SK-N-SH (cell line): ENCODE measurements around the gene PFDN1. TPM values are rescaled to one million over a fixed set of nuclear protein-coding genes. Genes with fewer than 3 reads are reported as not detected.

Experiments used
- CTCF ChIA-PET: fragments of 300-600, 350-600 bp; formaldehyde crosslinking; extraction: SDS; loops from one replicate; lab custom pipeline; 2021; lab: Yijun Ruan, JAX
- POLR2A ChIA-PET: fragments of 350-600 bp; sonication (Branson Sonifier 250); formaldehyde crosslinking; extraction: SDS; loops from one replicate; lab custom pipeline; 2020; ENCODE audit warnings: antibody characterized with exemption, inconsistent platforms; lab: Yijun Ruan, JAX
- DNase-seq: peaks from one replicate; pipeline ENCODE4 v3.0.0; 2012
- H2AFZ ChIP-seq: fragments of 200-600 bp; sonication (generic); 2 replicates; pipeline ENCODE4 v1.8.1; 2016; ENCODE audit warnings: antibody characterized with exemption, mild to moderate bottlenecking, low read depth
- H3F3A ChIP-seq: fragments of 200-600 bp; sonication (generic); replicated peaks from 2 replicates; pipeline ENCODE3; 2016; ENCODE audit warnings: antibody characterized with exemption, mild to moderate bottlenecking; ENCODE audit not compliant: insufficient read depth
- H3K27ac ChIP-seq, 2 experiments: fragments of 200-500 bp in 1 of 2; fragments of 200-600 bp in 1 of 2; sonication (Bioruptor generic) in 1 of 2; sonication (generic), shearing (Covaris generic) in 1 of 2; 2 replicates each; pipeline versions ENCODE4 v1.5.1 to v1.6.1; 2014 to 2016; ENCODE audit warnings: low read depth in 2 of 2, inconsistent platforms in 1 of 2, low read length in 1 of 2, mild to moderate bottlenecking in 1 of 2, mixed read lengths in 1 of 2
- H3K27me3 ChIP-seq: fragments of 200-600 bp; sonication (generic), shearing (Covaris generic); 2 replicates; pipeline ENCODE4 v1.6.1; 2016; ENCODE audit warnings: mixed run types; ENCODE audit not compliant: insufficient read depth
- H3K36me3 ChIP-seq, 2 experiments: fragments of 200-500 bp in 1 of 2; fragments of 200-600 bp in 1 of 2; sonication (Bioruptor generic) in 1 of 2; sonication (generic) in 1 of 2; replicated peaks in 1 of 2; 2 replicates each; pipeline versions ENCODE3 to v1.5.1; 2014 to 2016; ENCODE audit warnings: low read length in 1 of 2, mild to moderate bottlenecking in 1 of 2; ENCODE audit not compliant: insufficient read depth in 2 of 2, control insufficient read depth in 1 of 2
- H3K4me1 ChIP-seq, 2 experiments: fragments of 200-500 bp in 1 of 2; fragments of 200-600 bp in 1 of 2; sonication (Bioruptor generic) in 1 of 2; sonication (generic), shearing (Covaris generic) in 1 of 2; 2 replicates each; pipeline versions ENCODE4 v1.5.1 to v1.6.1; 2014 to 2016; ENCODE audit warnings: low read depth in 1 of 2, low read length in 1 of 2, mixed run types in 1 of 2; ENCODE audit not compliant: insufficient read depth in 2 of 2, control insufficient read depth in 1 of 2
- H3K4me2 ChIP-seq: fragments of 200-600 bp; sonication (generic), shearing (Covaris generic); 2 replicates; pipeline ENCODE4 v1.6.1; 2017; ENCODE audit warnings: mixed run types
- H3K4me3 ChIP-seq, 2 experiments: fragments of 200-500 bp in 1 of 2; fragments of 200-600 bp in 1 of 2; sonication (Bioruptor generic) in 1 of 2; sonication (generic), shearing (Covaris generic) in 1 of 2; 2 replicates each; pipeline versions ENCODE4 v1.5.1 to v1.8.1; 2014 to 2016; ENCODE audit warnings: low read depth in 2 of 2, inconsistent platforms in 1 of 2, low read length in 1 of 2, mild to moderate bottlenecking in 1 of 2, mixed read lengths in 1 of 2, moderate library complexity in 1 of 2
- H3K79me2 ChIP-seq: fragments of 200-600 bp; sonication (generic); 2 replicates; pipeline ENCODE4 v1.8.1; 2017; ENCODE audit warnings: mild to moderate bottlenecking; ENCODE audit not compliant: insufficient read depth
- H3K9ac ChIP-seq: fragments of 200-600 bp; sonication (generic); 2 replicates; pipeline ENCODE4 v1.6.1; 2017; ENCODE audit warnings: mixed run types
- H3K9me2 ChIP-seq: fragments of 200-600 bp; sonication (generic); 2 replicates; pipeline ENCODE4 v1.6.1; 2017; ENCODE audit warnings: mixed run types
- H3K9me3 ChIP-seq: fragments of 200-600 bp; sonication (generic); 2 replicates; pipeline ENCODE4 v1.6.1; 2017; ENCODE audit warnings: mixed run types, mild to moderate bottlenecking, moderate library complexity
- H4K20me1 ChIP-seq: fragments of 200-600 bp; sonication (generic); 2 replicates; pipeline ENCODE4 v1.6.1; 2017; ENCODE audit warnings: mild to moderate bottlenecking, mixed run types; ENCODE audit not compliant: insufficient read depth
- CHD2 ChIP-seq: fragments of 150-350 bp; IDR thresholded peaks from 2 replicates; pipeline ENCODE4 v1.6.1; 2018; ENCODE audit warnings: low read length; ENCODE audit not compliant: partially characterized antibody
- EZH2phosphoT487 ChIP-seq: fragments of 200-600 bp; sonication (generic); IDR thresholded peaks from 2 replicates; pipeline ENCODE4 v1.6.1; 2017; ENCODE audit warnings: low read depth, mixed run types, mild to moderate bottlenecking, antibody characterized with exemption, moderate library complexity, borderline replicate concordance
- FOSL2 ChIP-seq: IDR thresholded peaks from 2 replicates; pipeline ENCODE4 v1.4.0; 2012; ENCODE audit warnings: low read depth, mild to moderate bottlenecking, moderate library complexity, borderline replicate concordance
- FOXM1 ChIP-seq: IDR thresholded peaks from 2 replicates; pipeline ENCODE4 v1.4.0; 2012; ENCODE audit warnings: low read depth, mild to moderate bottlenecking
- GABPA ChIP-seq: IDR thresholded peaks from 2 replicates; pipeline ENCODE4 v1.4.0; 2012; ENCODE audit warnings: low read depth, mild to moderate bottlenecking
- MAX ChIP-seq: IDR thresholded peaks from 2 replicates; pipeline ENCODE4 v1.4.0; 2012; ENCODE audit warnings: low read depth
- MEF2A ChIP-seq: IDR thresholded peaks from 2 replicates; pipeline ENCODE4 v1.4.0; 2012; ENCODE audit warnings: low read depth, borderline replicate concordance
- NFIC ChIP-seq: IDR thresholded peaks from 2 replicates; pipeline ENCODE4 v1.4.0; 2012; ENCODE audit warnings: borderline replicate concordance
- POLR2AphosphoS5 ChIP-seq: IDR thresholded peaks from 2 replicates; pipeline ENCODE4 v1.6.1; 2012; ENCODE audit warnings: low read depth, low read length
- RAD21 ChIP-seq: IDR thresholded peaks from 2 replicates; pipeline ENCODE4 v1.6.1; 2012; ENCODE audit warnings: mild to moderate bottlenecking, low read length
- RCOR1 ChIP-seq: fragments of 150-350 bp; IDR thresholded peaks from 2 replicates; pipeline ENCODE4 v1.6.1; 2017; ENCODE audit warnings: antibody characterized with exemption, low read length
- RFX5 ChIP-seq: IDR thresholded peaks from 2 replicates; pipeline ENCODE4 v1.6.1; 2012; ENCODE audit warnings: mild to moderate bottlenecking, improper control_type of control experiment, low read length
- SIN3A ChIP-seq: IDR thresholded peaks from 2 replicates; pipeline ENCODE4 v1.6.1; 2012; ENCODE audit warnings: low read depth, mild to moderate bottlenecking, low read length, moderate library complexity, borderline replicate concordance
- TCF12 ChIP-seq: IDR thresholded peaks from 2 replicates; pipeline ENCODE4 v1.4.0; 2012
- TEAD4 ChIP-seq: IDR thresholded peaks from 2 replicates; pipeline ENCODE4 v1.4.0; 2012; ENCODE audit warnings: mild to moderate bottlenecking, borderline replicate concordance; ENCODE audit not compliant: insufficient read depth
- USF2 ChIP-seq: fragments of 150-350 bp; IDR thresholded peaks from 2 replicates; pipeline ENCODE4 v1.6.1; 2017; ENCODE audit warnings: antibody characterized with exemption, low read length, low read depth, borderline replicate concordance
- YY1 ChIP-seq: IDR thresholded peaks from 2 replicates; pipeline ENCODE4 v1.4.0; 2012; ENCODE audit warnings: low read depth, mild to moderate bottlenecking
- ZBTB33 ChIP-seq: IDR thresholded peaks from 2 replicates; pipeline ENCODE4 v1.4.0; 2012; ENCODE audit warnings: low read depth, borderline replicate concordance
- WGBS: methylation state at CpG from one replicate; pipeline ENCODE4 v1.1.6; 2017; ENCODE audit warnings: low lambda C conversion rate; 5-methylcytosine and 5-hydroxymethylcytosine counted together
- polyA plus RNA-seq, 3 experiments: library from polyadenylated mRNA; depleted of rRNA; stranded (reverse); fragments of >200 nt; gene quantifications; 2 replicates each; pipeline ENCODE4 v1.2.3, GENCODE V29; 2012
- TF ChIP-seq, protein P1 (sequence below): IDR thresholded peaks from 2 replicates; pipeline ENCODE4 v1.6.1; 2012; ENCODE audit warnings: mild to moderate bottlenecking, low read depth, low read length, moderate library complexity
- TF ChIP-seq, protein P2 (sequence below): IDR thresholded peaks from 2 replicates; pipeline ENCODE4; 2012

The PFDN1 gene
- polyA plus RNA-seq, 1 of the 3 experiments (the other 2 are of a cell fraction) = 55.2 TPM

- 94% methylated on average over 6 of the region's 6 CpGs for WGBS
- Histone ChIP-seq H3K9me3 (no peaks in the 10 kb centered on the region), H2AFZ (no peak overlapping the region), H3F3A (peaks cover 19% of the 10 kb centered on the region), H3K4me1 (peaks cover 6 to 8% of the 10 kb centered on the region in 2 experiments; a peak in 3 of 4 replicates), H3K4me2 (no peak overlapping the region), H3K36me3 (peaks cover 0 to 3% of the 10 kb centered on the region in 2 experiments), H3K9ac (no peak overlapping the region), H3K27ac (no peak overlapping the region), H3K27me3 (no peaks in the 10 kb centered on the region), H3K9me2 (no peaks in the 10 kb centered on the region), H4K20me1 (no peaks in the 10 kb centered on the region), H3K4me3 (no peak overlapping the region), H3K79me2 (peaks cover 39% of the 10 kb centered on the region; the same call in 1 of the 2 replicates)
- DNase-seq = no peak
- TF ChIP-seq YY1 (no peak), EZH2phosphoT487 (no peak), SIN3A (no peak), NFIC (no peak), TEAD4 (no peak), GABPA (no peak), USF2 (no peak)
- ChIA-PET POLR2A (no interaction called here), CTCF (interaction anchor here (0.9 to 2.1 kb wide), 4 partner anchors 9 to 85 kb away, joined by 3 to 7 read pairs (median 4); no protein-coding TSS in a partner anchor)
Observed at GRCh38 chr5:140266471-140267200, 36.3 kb downstream of the PFDN1 start.

DNA sequence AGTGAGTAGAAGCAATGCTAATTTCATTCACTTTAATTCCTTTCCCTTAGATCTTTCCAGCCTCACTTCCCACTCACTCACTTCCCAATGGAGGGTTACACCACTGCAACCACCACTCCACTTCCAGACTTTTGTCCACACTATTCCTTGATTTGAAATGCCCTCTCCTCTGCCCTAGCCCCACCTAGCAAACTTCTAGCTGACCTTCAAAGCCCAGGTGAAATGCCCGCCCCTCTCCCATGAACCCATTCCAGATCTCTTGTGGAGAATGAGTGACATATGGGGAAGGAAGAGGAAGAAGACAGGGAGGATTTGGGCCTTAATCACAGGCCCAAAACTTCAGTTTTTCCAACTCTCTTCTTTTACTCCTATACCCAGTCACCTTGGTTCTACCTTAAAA is 37.1 kb downstream of the PFDN1 start:
- Histone ChIP-seq H2AFZ (no peak overlapping the region), H3K4me2 (no peak overlapping the region), H3F3A (peaks cover 24% of the 10 kb centered on the region), H3K9ac (no peak overlapping the region), H3K79me2 (peaks cover 39% of the 10 kb centered on the region; the same call in 1 of the 2 replicates), H3K27ac (no peak overlapping the region), H3K27me3 (no peaks in the 10 kb centered on the region), H3K4me3 (no peak overlapping the region), H3K4me1 (peaks cover 7 to 13% of the 10 kb centered on the region in 2 experiments; a peak in 3 of 4 replicates), H3K9me2 (no peaks in the 10 kb centered on the region), H3K36me3 (peaks cover 0 to 1% of the 10 kb centered on the region in 2 experiments), H4K20me1 (no peaks in the 10 kb centered on the region), H3K9me3 (no peaks in the 10 kb centered on the region)
- 100% methylated on average over 1 of the region's 1 CpG for WGBS
- ChIA-PET POLR2A (no interaction called here), CTCF (interaction anchor here (1.4 to 2.1 kb wide), 2 partner anchors 9 to 86 kb away, joined by 3 to 7 read pairs; no protein-coding TSS in a partner anchor)
- DNase-seq = no peak
- TF ChIP-seq POLR2AphosphoS5 = no peak
- no peak for TF ChIP-seq TEAD4
- TF ChIP-seq, protein P1, sequence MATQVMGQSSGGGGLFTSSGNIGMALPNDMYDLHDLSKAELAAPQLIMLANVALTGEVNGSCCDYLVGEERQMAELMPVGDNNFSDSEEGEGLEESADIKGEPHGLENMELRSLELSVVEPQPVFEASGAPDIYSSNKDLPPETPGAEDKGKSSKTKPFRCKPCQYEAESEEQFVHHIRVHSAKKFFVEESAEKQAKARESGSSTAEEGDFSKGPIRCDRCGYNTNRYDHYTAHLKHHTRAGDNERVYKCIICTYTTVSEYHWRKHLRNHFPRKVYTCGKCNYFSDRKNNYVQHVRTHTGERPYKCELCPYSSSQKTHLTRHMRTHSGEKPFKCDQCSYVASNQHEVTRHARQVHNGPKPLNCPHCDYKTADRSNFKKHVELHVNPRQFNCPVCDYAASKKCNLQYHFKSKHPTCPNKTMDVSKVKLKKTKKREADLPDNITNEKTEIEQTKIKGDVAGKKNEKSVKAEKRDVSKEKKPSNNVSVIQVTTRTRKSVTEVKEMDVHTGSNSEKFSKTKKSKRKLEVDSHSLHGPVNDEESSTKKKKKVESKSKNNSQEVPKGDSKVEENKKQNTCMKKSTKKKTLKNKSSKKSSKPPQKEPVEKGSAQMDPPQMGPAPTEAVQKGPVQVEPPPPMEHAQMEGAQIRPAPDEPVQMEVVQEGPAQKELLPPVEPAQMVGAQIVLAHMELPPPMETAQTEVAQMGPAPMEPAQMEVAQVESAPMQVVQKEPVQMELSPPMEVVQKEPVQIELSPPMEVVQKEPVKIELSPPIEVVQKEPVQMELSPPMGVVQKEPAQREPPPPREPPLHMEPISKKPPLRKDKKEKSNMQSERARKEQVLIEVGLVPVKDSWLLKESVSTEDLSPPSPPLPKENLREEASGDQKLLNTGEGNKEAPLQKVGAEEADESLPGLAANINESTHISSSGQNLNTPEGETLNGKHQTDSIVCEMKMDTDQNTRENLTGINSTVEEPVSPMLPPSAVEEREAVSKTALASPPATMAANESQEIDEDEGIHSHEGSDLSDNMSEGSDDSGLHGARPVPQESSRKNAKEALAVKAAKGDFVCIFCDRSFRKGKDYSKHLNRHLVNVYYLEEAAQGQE = no peak
- no peak for TF ChIP-seq RFX5
- TF ChIP-seq RCOR1 = no peak
- no peak for TF ChIP-seq TCF12
- TF ChIP-seq CHD2 = no peak
- no peak for TF ChIP-seq RAD21
- no peak for TF ChIP-seq SIN3A
- TF ChIP-seq, protein P2, sequence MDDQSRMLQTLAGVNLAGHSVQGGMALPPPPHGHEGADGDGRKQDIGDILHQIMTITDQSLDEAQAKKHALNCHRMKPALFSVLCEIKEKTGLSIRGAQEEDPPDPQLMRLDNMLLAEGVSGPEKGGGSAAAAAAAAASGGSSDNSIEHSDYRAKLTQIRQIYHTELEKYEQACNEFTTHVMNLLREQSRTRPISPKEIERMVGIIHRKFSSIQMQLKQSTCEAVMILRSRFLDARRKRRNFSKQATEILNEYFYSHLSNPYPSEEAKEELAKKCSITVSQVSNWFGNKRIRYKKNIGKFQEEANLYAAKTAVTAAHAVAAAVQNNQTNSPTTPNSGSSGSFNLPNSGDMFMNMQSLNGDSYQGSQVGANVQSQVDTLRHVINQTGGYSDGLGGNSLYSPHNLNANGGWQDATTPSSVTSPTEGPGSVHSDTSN = no peak
- TF ChIP-seq MAX = no peak
- no peak for TF ChIP-seq FOSL2
- no peak for TF ChIP-seq ZBTB33
- no peak for TF ChIP-seq FOXM1
- no peak for TF ChIP-seq MEF2A
